ENCODE measurements around the gene CACNA2D4. TPM values are rescaled to one million over a fixed set of nuclear protein-coding genes. Genes with fewer than 3 reads are reported as not detected.

Gene CACNA2D4
- total and polyA plus RNA-seq, 2 donors (not counting 1 experiment from before 2014, with no cell fraction given) = 0.68 to 0.99 TPM

DNA sequence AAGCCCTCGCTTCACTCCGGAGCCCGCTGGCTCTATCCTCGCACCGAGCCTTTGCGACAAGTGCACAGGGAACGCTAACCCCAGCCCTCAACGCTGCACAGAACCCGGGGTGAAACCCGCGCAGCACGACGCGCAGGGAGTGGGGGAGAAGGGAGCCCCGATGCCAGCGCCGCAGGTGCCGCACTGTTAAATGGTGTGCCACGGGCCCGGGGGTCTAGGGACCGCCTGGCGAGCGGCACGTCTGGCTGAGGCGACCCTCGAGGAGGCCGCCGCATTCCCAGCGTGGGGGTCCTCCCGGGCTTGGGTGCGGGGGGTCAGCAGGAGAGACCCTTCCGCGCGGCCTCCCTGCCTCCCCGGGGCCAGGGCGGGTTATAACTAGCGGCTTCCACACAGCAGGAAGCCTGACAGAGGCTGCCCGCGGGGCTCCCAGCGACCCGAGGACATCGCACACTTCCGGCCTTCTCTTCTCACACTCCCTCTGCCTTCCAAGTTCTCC is 121.9 kb downstream of the CACNA2D4 start:
- H3K27ac ChIP-seq (ENCODE audit: insufficient read depth, low read length) = no peak overlapping the region
- H3K36me3 ChIP-seq (ENCODE audit: control insufficient read depth, insufficient read depth, low read length) = no peaks in the 10 kb centered on the region
- peak overlapping the region; percentile 51 to 67 (median 56) for H3K4me3 ChIP-seq (replicated peaks in 1 of 4; ENCODE audit: control extremely low read depth in 1 of 4, insufficient read depth in 1 of 4, low read depth in 3 of 4, low read length in 4 of 4)
- TF ChIP-seq EZH2 (IDR thresholded peaks at IDR 0.05; ENCODE audit: low read length, missing control alignments) = no peak
- TF ChIP-seq, protein P1, sequence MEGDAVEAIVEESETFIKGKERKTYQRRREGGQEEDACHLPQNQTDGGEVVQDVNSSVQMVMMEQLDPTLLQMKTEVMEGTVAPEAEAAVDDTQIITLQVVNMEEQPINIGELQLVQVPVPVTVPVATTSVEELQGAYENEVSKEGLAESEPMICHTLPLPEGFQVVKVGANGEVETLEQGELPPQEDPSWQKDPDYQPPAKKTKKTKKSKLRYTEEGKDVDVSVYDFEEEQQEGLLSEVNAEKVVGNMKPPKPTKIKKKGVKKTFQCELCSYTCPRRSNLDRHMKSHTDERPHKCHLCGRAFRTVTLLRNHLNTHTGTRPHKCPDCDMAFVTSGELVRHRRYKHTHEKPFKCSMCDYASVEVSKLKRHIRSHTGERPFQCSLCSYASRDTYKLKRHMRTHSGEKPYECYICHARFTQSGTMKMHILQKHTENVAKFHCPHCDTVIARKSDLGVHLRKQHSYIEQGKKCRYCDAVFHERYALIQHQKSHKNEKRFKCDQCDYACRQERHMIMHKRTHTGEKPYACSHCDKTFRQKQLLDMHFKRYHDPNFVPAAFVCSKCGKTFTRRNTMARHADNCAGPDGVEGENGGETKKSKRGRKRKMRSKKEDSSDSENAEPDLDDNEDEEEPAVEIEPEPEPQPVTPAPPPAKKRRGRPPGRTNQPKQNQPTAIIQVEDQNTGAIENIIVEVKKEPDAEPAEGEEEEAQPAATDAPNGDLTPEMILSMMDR (conservative IDR thresholded peaks at IDR 0.05 in 1 of 2, IDR thresholded peaks at IDR 0.05 in 1 of 2; ENCODE audit: low read depth in 1 of 2, low read length in 2 of 2) = no peak
- H3K9me3 ChIP-seq (ENCODE audit: control insufficient read depth, insufficient read depth, low read depth, low read length) = no peaks in the 10 kb centered on the region
- H3K4me2 ChIP-seq (ENCODE audit: extremely low read depth, insufficient read depth, low read length) = peak overlapping the region; percentile 98
- no peaks in the 10 kb centered on the region for H3K27me3 ChIP-seq (ENCODE audit: control insufficient read depth, insufficient read depth, low read length)
- peak overlapping the region; percentile 85 for H2AFZ ChIP-seq (ENCODE audit: low read length)
- no peaks in the 10 kb centered on the region for H4K20me1 ChIP-seq (ENCODE audit: control insufficient read depth, extremely low read depth, insufficient read depth, low read length)
- peaks cover 18% of the 10 kb centered on the region for H3K4me1 ChIP-seq (ENCODE audit: control insufficient read depth, extremely low read depth, insufficient read depth, low read length)
- H3K79me2 ChIP-seq (ENCODE audit: control insufficient read depth, insufficient read depth, low read length) = no peaks in the 10 kb centered on the region
- H3K9ac ChIP-seq (ENCODE audit: insufficient read depth, low read length) = peak overlapping the region; percentile 62
- no peak for DNase-seq (ENCODE audit: low read depth in 2 of 2)

DNA sequence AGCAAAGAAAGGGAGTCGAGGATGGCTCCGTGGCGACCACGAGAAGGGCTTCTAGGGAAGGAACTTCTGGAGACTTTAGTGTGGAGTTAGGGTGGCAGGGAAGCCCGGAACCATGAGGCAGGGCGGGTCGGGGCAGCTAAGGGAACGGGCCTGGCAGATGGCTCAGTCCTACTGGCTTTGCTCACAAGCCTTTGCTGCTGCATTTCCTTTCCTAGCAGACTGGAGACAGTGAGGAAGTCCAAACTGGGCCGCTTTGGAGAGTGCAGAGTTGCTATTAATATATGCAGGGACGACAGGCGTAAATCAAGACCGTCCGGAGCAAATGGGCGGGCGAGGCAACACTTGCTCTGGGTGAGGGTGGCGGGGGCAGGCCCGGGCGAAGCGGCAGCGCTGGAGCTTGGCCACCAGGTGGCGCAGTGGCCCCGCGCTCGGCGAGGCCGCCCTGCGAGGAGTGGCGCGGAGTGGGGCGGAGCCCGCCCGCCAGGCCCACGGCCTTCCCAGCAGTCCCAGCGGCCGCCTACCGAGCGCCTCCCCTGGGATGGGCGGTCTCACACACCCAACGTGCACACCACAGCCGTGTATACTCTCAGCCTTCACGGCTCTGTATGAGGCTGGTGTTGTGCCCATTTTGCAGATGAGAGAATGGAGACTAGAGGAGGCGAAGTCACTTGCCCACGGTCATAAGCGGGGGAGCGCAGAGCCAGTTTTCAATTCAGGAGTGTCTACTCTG is 122.5 kb downstream of the CACNA2D4 start:
- Histone ChIP-seq H3K4me3 (replicated peaks in 1 of 4; ENCODE audit: control extremely low read depth in 1 of 4, insufficient read depth in 1 of 4, low read depth in 3 of 4, low read length in 4 of 4) (peak overlapping the region; percentile 51 to 67 (median 56)), H3K9ac (ENCODE audit: insufficient read depth, low read length) (no peak overlapping the region), H3K79me2 (ENCODE audit: control insufficient read depth, insufficient read depth, low read length) (no peaks in the 10 kb centered on the region), H3K4me1 (ENCODE audit: control insufficient read depth, extremely low read depth, insufficient read depth, low read length) (peaks cover 14% of the 10 kb centered on the region), H3K9me3 (ENCODE audit: control insufficient read depth, insufficient read depth, low read depth, low read length) (no peaks in the 10 kb centered on the region), H3K36me3 (ENCODE audit: control insufficient read depth, insufficient read depth, low read length) (no peaks in the 10 kb centered on the region), H4K20me1 (ENCODE audit: control insufficient read depth, extremely low read depth, insufficient read depth, low read length) (no peaks in the 10 kb centered on the region), H2AFZ (ENCODE audit: low read length) (peak overlapping the region; percentile 78), H3K4me2 (ENCODE audit: extremely low read depth, insufficient read depth, low read length) (peak overlapping the region; percentile 98), H3K27me3 (ENCODE audit: control insufficient read depth, insufficient read depth, low read length) (no peaks in the 10 kb centered on the region), H3K27ac (ENCODE audit: insufficient read depth, low read length) (no peak overlapping the region)
- peak; percentile 81 to 88 for DNase-seq (ENCODE audit: low read depth in 2 of 2)
- TF ChIP-seq EZH2 (IDR thresholded peaks at IDR 0.05; ENCODE audit: low read length, missing control alignments) = no peak
- TF ChIP-seq, protein P1 (conservative IDR thresholded peaks at IDR 0.05 in 1 of 2, IDR thresholded peaks at IDR 0.05 in 1 of 2; ENCODE audit: low read depth in 1 of 2, low read length in 2 of 2) = peak; percentile 63 to 74

DNA sequence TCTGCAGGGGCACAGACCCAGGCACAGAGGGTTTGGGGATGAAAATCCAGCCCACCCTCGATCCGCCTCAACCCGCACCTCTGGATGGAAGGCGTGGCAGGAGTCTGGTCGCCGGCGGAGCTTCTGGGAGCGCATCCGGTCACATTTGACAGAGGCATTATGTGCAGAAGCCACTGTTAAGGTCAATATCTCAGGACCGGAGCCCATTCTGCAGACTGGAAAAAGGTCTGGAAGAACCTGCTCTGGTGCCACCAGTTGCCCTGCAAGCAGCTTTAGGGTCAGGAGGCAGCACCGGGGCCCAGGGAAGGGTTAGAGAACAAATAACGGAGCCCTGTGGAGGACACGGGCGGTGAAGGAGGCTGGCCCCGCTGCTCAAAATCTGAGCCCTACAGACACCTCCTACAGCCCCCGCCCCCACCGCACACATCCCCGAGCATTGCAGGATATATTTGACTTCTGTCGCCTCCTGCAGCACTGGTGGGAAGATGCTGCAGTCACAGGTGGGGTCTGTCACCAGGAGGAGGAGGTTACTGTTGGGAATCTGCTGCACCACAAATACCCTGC is 123.1 kb downstream of the CACNA2D4 start:
- TF ChIP-seq EZH2 (IDR thresholded peaks at IDR 0.05; ENCODE audit: low read length, missing control alignments) = no peak
- Histone ChIP-seq H3K9me3 (ENCODE audit: control insufficient read depth, insufficient read depth, low read depth, low read length) (no peaks in the 10 kb centered on the region), H2AFZ (ENCODE audit: low read length) (peak overlapping the region; percentile 61), H3K4me3 (replicated peaks in 1 of 4; ENCODE audit: control extremely low read depth in 1 of 4, insufficient read depth in 1 of 4, low read depth in 3 of 4, low read length in 4 of 4) (no peak overlapping the region), H3K4me1 (ENCODE audit: control insufficient read depth, extremely low read depth, insufficient read depth, low read length) (peaks cover 11% of the 10 kb centered on the region), H3K27me3 (ENCODE audit: control insufficient read depth, insufficient read depth, low read length) (no peaks in the 10 kb centered on the region), H3K9ac (ENCODE audit: insufficient read depth, low read length) (no peak overlapping the region), H3K79me2 (ENCODE audit: control insufficient read depth, insufficient read depth, low read length) (no peaks in the 10 kb centered on the region), H3K36me3 (ENCODE audit: control insufficient read depth, insufficient read depth, low read length) (no peaks in the 10 kb centered on the region), H4K20me1 (ENCODE audit: control insufficient read depth, extremely low read depth, insufficient read depth, low read length) (no peaks in the 10 kb centered on the region), H3K27ac (ENCODE audit: insufficient read depth, low read length) (no peak overlapping the region), H3K4me2 (ENCODE audit: extremely low read depth, insufficient read depth, low read length) (no peak overlapping the region)
- no peak for DNase-seq (ENCODE audit: low read depth in 2 of 2)
